ENCODE data around the gene AQP2. TPM values are rescaled to one million over a fixed set of nuclear protein-coding genes. Genes with fewer than 3 reads are reported as not detected.

The AQP2 gene
- total RNA-seq, 1 experiment from 2014 or later: not detected

DNA sequence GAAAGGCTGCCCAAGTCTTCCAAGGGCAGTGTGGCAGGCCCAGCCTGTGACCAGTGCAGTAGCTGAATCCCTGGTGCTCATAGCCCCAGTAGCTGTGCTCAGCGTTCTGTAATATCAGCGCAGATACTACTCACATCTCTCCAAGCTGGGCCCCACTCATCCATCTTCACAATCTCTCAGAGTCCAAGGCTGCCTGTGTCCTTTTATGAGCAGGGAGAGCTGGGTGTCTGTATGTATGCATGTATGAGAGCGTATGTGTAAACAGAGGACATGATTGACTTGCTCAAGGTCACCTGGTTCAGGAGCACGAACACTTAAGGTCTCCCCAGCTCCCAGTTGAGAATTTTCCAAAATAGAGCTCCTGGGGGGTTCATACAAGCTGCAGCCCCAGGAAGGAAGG lies 27.6 kb downstream of the AQP2 start:
- H2AFZ ChIP-seq (ENCODE audit: low read depth, low read length, poor library complexity, severe bottlenecking): no peak overlapping the region
- no peaks in the 10 kb centered on the region for H3K36me3 ChIP-seq (ENCODE audit: control insufficient read depth in 1 of 2, insufficient read depth in 2 of 2, low read length in 2 of 2)
- no peaks in the 10 kb centered on the region for H3K79me2 ChIP-seq (ENCODE audit: insufficient read depth, low read length)
- no peak overlapping the region for H3K4me3 ChIP-seq (replicated peaks in 1 of 2; ENCODE audit: low read depth in 1 of 2, low read length in 2 of 2)
- H3K4me2 ChIP-seq (ENCODE audit: low read length): no peak overlapping the region
- H3K27ac ChIP-seq (ENCODE audit: low read depth, low read length): no peak overlapping the region
- TF ChIP-seq POLR2A (IDR thresholded peaks at IDR 0.05; ENCODE audit: borderline replicate concordance, extremely low read depth, insufficient read depth, insufficient read length) (no peak), ZFX (IDR thresholded peaks at IDR 0.05) (no peak), EZH2 (IDR thresholded peaks at IDR 0.05) (no peak), FOSL1 (IDR thresholded peaks at IDR 0.05; ENCODE audit: low read depth) (no peak), YY1 (IDR thresholded peaks at IDR 0.05; ENCODE audit: extremely low read depth, insufficient replicate concordance, low read depth, low read length) (no peak), SP1 (IDR thresholded peaks at IDR 0.05; ENCODE audit: low read depth) (no peak), CEBPB (IDR thresholded peaks at IDR 0.05; ENCODE audit: low read depth) (no peak), SRF (IDR thresholded peaks at IDR 0.05; ENCODE audit: low read depth) (no peak), EZH2phosphoT487 (IDR thresholded peaks at IDR 0.05; ENCODE audit: borderline replicate concordance) (no peak), SIN3A (IDR thresholded peaks at IDR 0.05; ENCODE audit: low read depth) (no peak), TCF7L2 (IDR thresholded peaks at IDR 0.05; ENCODE audit: borderline replicate concordance, extremely low read depth, insufficient read depth, insufficient read length) (no peak), EGR1 (IDR thresholded peaks at IDR 0.05; ENCODE audit: low read depth) (no peak), CBX3 (IDR thresholded peaks at IDR 0.05; ENCODE audit: low read depth) (no peak), ELF1 (IDR thresholded peaks at IDR 0.05; ENCODE audit: borderline replicate concordance, low read depth) (no peak), POLR2AphosphoS5 (IDR thresholded peaks at IDR 0.05; ENCODE audit: low read depth, low read length) (no peak), ZNF274 (IDR thresholded peaks at IDR 0.05; ENCODE audit: low read depth, low read length) (no peak), JUND (IDR thresholded peaks at IDR 0.05) (no peak)
- TF ChIP-seq, protein P1, sequence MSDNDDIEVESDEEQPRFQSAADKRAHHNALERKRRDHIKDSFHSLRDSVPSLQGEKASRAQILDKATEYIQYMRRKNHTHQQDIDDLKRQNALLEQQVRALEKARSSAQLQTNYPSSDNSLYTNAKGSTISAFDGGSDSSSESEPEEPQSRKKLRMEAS (IDR thresholded peaks at IDR 0.05): no peak
- TF ChIP-seq, protein P2, sequence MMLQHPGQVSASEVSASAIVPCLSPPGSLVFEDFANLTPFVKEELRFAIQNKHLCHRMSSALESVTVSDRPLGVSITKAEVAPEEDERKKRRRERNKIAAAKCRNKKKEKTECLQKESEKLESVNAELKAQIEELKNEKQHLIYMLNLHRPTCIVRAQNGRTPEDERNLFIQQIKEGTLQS (IDR thresholded peaks at IDR 0.05): no peak
- TF ChIP-seq, protein P3, sequence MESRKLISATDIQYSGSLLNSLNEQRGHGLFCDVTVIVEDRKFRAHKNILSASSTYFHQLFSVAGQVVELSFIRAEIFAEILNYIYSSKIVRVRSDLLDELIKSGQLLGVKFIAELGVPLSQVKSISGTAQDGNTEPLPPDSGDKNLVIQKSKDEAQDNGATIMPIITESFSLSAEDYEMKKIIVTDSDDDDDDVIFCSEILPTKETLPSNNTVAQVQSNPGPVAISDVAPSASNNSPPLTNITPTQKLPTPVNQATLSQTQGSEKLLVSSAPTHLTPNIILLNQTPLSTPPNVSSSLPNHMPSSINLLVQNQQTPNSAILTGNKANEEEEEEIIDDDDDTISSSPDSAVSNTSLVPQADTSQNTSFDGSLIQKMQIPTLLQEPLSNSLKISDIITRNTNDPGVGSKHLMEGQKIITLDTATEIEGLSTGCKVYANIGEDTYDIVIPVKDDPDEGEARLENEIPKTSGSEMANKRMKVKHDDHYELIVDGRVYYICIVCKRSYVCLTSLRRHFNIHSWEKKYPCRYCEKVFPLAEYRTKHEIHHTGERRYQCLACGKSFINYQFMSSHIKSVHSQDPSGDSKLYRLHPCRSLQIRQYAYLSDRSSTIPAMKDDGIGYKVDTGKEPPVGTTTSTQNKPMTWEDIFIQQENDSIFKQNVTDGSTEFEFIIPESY (IDR thresholded peaks at IDR 0.05; ENCODE audit: extremely low read depth, insufficient replicate concordance, low read length): no peak
- H3K4me1 ChIP-seq (ENCODE audit: control insufficient read depth in 1 of 2, insufficient read depth in 2 of 2, low read length in 2 of 2): no peaks in the 10 kb centered on the region
- H4K20me1 ChIP-seq (ENCODE audit: insufficient read depth): no peaks in the 10 kb centered on the region
- H3K9me3 ChIP-seq (ENCODE audit: control insufficient read depth in 1 of 2, insufficient read depth in 1 of 2, low read depth in 1 of 2, low read length in 2 of 2): no peaks in the 10 kb centered on the region
- ChIA-PET CTCF (interaction anchor here (1.4 kb wide), 1 partner anchor 11 kb away, joined by 5 read pairs; no protein-coding TSS in a partner anchor), RAD21 (ENCODE audit: low non-redundant PET in 1 of 2, low total read pairs in 2 of 2, uncharacterized antibody in 2 of 2, unreplicated experiment in 2 of 2) (no interaction called here), POLR2A (interaction anchor here (1.1 kb wide), 1 partner anchor 47 kb away, joined by 3 read pairs; the partner anchor contains the start of gene RACGAP1)
- intact Hi-C loops (cut with micrococcal nuclease): no loop called here
- BruUV-seq (replicated peaks): no TSS peak
- no peaks in the 10 kb centered on the region for H3K9me2 ChIP-seq (ENCODE audit: insufficient read depth)
- no peak overlapping the region for H3K9ac ChIP-seq (ENCODE audit: low read length)
- DNase-seq (ENCODE audit: low read depth, low spot score) (no peak), ATAC-seq (no peak)
- no peaks in the 10 kb centered on the region for H3K27me3 ChIP-seq (ENCODE audit: insufficient read depth, low read length)

Measured in HCT116 (cell line).